OCI-LY7 (cell line): ENCODE results near the gene FBXO7. TPM values are rescaled to one million over a fixed set of nuclear protein-coding genes. Genes with fewer than 3 reads are reported as not detected.

Experiments
- BruUV-seq: library from RNA; stranded (reverse); fragments of 400-500 nt; replicated peaks from 2 replicates; lab custom pipeline; 2021; lab: Mats Ljungman, UMichigan
- CTCF ChIA-PET: fragments of 300-600 bp; sonication (Branson Sonifier 250); formaldehyde crosslinking; loops from one replicate; lab custom pipeline; 2022; ENCODE audit warnings: antibody characterized with exemption; ENCODE audit not compliant: unreplicated experiment; lab: Charles Lee
- POLR2A ChIA-PET: fragments of 300-600 bp; sonication (Branson Sonifier 250); formaldehyde crosslinking; loops from one replicate; lab custom pipeline; 2022; ENCODE audit warnings: antibody characterized with exemption; lab: Charles Lee
- DNase-seq: peaks from one replicate; pipeline ENCODE4 v3.0.0-alpha.2; 2015; ENCODE audit warnings: low spot score
- H2AFZ ChIP-seq: fragments of 200-600 bp; sonication (generic), shearing (Covaris generic); 2 replicates; pipeline ENCODE4 v1.6.1; 2014; ENCODE audit warnings: mild to moderate bottlenecking, antibody characterized with exemption, low read length, moderate library complexity
- H3K27ac ChIP-seq: fragments of 200-600 bp; sonication (generic); 2 replicates; pipeline ENCODE4 v1.5.1; 2014; ENCODE audit warnings: mixed run types, low read depth, mild to moderate bottlenecking, moderate library complexity, low read length, inconsistent platforms; ENCODE audit not compliant: poor library complexity, severe bottlenecking
- H3K36me3 ChIP-seq: fragments of 200-600 bp; sonication (generic); 2 replicates; pipeline ENCODE4 v1.6.1; 2014; ENCODE audit warnings: mild to moderate bottlenecking, antibody characterized with exemption, low read length, moderate library complexity, mixed read lengths; ENCODE audit not compliant: insufficient read depth
- H3K4me1 ChIP-seq: fragments of 200-600 bp; sonication (generic); 2 replicates; pipeline ENCODE4 v1.5.1; 2014; ENCODE audit warnings: mild to moderate bottlenecking, low read length; ENCODE audit not compliant: insufficient read depth, poor library complexity, severe bottlenecking
- H3K4me2 ChIP-seq: fragments of 200-600 bp; sonication (generic); 2 replicates; pipeline ENCODE4 v1.6.1; 2014; ENCODE audit warnings: mild to moderate bottlenecking, low read length
- H3K4me3 ChIP-seq: fragments of 200-600 bp; sonication (generic); 2 replicates; pipeline ENCODE4 v1.5.1; 2014; ENCODE audit warnings: mild to moderate bottlenecking, low read depth, low read length; ENCODE audit not compliant: poor library complexity, severe bottlenecking
- H3K79me2 ChIP-seq: fragments of 200-600 bp; sonication (generic); 2 replicates; pipeline ENCODE4 v1.6.1; 2016; ENCODE audit warnings: low read depth, mild to moderate bottlenecking, low read length, moderate library complexity, mixed read lengths; ENCODE audit not compliant: insufficient read depth
- H3K9me2 ChIP-seq: fragments of 200-600 bp; sonication (generic); 2 replicates; pipeline ENCODE4 v1.6.1; 2016; ENCODE audit warnings: mild to moderate bottlenecking, low read length, mixed read lengths; ENCODE audit not compliant: insufficient read depth
- H3K9me3 ChIP-seq: fragments of 200-600 bp; sonication (generic); 2 replicates; pipeline ENCODE4 v1.6.1; 2014; ENCODE audit warnings: mild to moderate bottlenecking, mixed run types, low read length, mixed read lengths
- H4K20me1 ChIP-seq: fragments of 200-600 bp; sonication (generic); 2 replicates; pipeline ENCODE4 v1.6.1; 2014; ENCODE audit warnings: mild to moderate bottlenecking, antibody characterized with exemption, low read length, moderate library complexity, mixed read lengths; ENCODE audit not compliant: insufficient read depth
- EZH2phosphoT487 ChIP-seq: fragments of 200-600 bp; sonication (generic); IDR thresholded peaks from 2 replicates; pipeline ENCODE4 v1.6.1; 2018; ENCODE audit warnings: low read depth, borderline replicate concordance, mild to moderate bottlenecking, mixed run types, antibody characterized with exemption, low read length, moderate library complexity, mixed read lengths
- intact Hi-C: fragments of 100-400 bp; cut with micrococcal nuclease; formaldehyde crosslinking; loops from one replicate; pipeline ENCODE4 v1.10.0; 2022; ENCODE audit not compliant: unreplicated experiment
- total RNA-seq, 2 experiments: library from RNA; depleted of rRNA in 1 of 2; stranded (reverse); fragments of >200 nt in 1 of 2; shearing (Covaris generic) in 1 of 2; gene quantifications; 2 replicates each; pipeline ENCODE4 v1.2.3, GENCODE V29; 2014 to 2022
- TF ChIP-seq, protein P1 (sequence below): fragments of 200-600 bp; sonication (generic); conservative IDR thresholded peaks from 2 replicates; pipeline ENCODE4 v1.5.1; 2014; ENCODE audit warnings: mild to moderate bottlenecking, antibody characterized with exemption, low read length, moderate library complexity, mixed read lengths

FBXO7 gene
- total RNA-seq, 2 experiments from 2014 or later: 73.8 to 81.9 TPM

DNA sequence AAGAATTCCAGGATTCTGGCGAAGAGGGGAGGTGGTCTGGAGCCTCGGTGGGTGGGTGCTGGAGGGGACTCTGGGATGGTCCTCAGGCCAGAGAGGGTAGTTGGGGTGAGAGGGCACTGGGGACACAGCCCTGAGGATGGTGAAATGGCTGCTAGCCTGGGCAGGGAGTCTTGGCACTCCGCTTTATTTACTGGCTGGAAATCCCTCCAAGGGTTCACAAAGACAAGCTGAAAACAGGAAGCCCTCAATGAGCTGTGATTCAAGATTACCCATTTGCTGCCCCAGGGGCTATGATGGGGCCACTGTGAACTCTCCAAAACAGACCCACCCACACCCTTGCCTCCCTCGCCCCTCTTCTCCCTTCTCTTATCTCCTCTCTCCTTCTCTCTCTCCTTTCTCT lies 71.9 kb downstream of the FBXO7 start:
- H3K4me3 ChIP-seq: no peak overlapping the region
- BruUV-seq: no TSS peak
- no peaks in the 10 kb centered on the region for H3K36me3 ChIP-seq
- no peak overlapping the region for H3K4me2 ChIP-seq
- H3K9me2 ChIP-seq: no peaks in the 10 kb centered on the region
- CTCF ChIA-PET: no interaction called here
- no peaks in the 10 kb centered on the region for H3K4me1 ChIP-seq
- no peak for TF ChIP-seq EZH2phosphoT487
- TF ChIP-seq, protein P1, sequence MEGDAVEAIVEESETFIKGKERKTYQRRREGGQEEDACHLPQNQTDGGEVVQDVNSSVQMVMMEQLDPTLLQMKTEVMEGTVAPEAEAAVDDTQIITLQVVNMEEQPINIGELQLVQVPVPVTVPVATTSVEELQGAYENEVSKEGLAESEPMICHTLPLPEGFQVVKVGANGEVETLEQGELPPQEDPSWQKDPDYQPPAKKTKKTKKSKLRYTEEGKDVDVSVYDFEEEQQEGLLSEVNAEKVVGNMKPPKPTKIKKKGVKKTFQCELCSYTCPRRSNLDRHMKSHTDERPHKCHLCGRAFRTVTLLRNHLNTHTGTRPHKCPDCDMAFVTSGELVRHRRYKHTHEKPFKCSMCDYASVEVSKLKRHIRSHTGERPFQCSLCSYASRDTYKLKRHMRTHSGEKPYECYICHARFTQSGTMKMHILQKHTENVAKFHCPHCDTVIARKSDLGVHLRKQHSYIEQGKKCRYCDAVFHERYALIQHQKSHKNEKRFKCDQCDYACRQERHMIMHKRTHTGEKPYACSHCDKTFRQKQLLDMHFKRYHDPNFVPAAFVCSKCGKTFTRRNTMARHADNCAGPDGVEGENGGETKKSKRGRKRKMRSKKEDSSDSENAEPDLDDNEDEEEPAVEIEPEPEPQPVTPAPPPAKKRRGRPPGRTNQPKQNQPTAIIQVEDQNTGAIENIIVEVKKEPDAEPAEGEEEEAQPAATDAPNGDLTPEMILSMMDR: no peak
- H4K20me1 ChIP-seq: no peaks in the 10 kb centered on the region
- no peak overlapping the region for H2AFZ ChIP-seq
- intact Hi-C loops: no loop called here
- H3K79me2 ChIP-seq: no peaks in the 10 kb centered on the region
- H3K27ac ChIP-seq: no peak overlapping the region
- H3K9me3 ChIP-seq: no peaks in the 10 kb centered on the region
- no peak for DNase-seq
- POLR2A ChIA-PET: no interaction called here

DNA sequence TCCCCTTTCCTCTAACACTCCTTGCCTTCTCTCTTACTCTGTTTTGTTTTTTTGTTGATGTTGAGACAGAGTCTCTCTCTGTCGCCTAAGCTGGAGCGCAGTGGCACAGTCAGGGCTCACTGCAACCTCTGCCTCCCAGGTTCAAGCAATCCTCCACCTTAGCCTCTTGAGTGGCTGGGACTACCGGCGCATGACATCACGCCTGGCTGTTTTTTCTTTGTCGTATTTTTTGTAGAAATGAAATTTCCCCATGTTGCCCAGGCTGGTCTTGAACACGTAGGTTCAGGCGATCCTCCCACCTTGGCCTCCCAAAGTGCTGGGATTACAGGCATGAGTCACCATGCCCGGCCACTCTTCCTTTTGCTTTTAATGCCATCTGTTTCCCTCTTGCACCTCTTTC lies 72.3 kb downstream of the FBXO7 start:
- no peaks in the 10 kb centered on the region for H3K9me2 ChIP-seq
- no peak overlapping the region for H3K27ac ChIP-seq
- no peaks in the 10 kb centered on the region for H3K9me3 ChIP-seq
- no peak overlapping the region for H3K4me3 ChIP-seq
- H3K79me2 ChIP-seq: no peaks in the 10 kb centered on the region
- H3K36me3 ChIP-seq: no peaks in the 10 kb centered on the region
- H3K4me1 ChIP-seq: no peaks in the 10 kb centered on the region
- H3K4me2 ChIP-seq: no peak overlapping the region
- ChIA-PET CTCF (no interaction called here), POLR2A (no interaction called here)
- no peak overlapping the region for H2AFZ ChIP-seq
- TF ChIP-seq, protein P1: no peak
- BruUV-seq: no TSS peak
- no peaks in the 10 kb centered on the region for H4K20me1 ChIP-seq
- intact Hi-C loops: no loop called here
- DNase-seq: no peak

DNA sequence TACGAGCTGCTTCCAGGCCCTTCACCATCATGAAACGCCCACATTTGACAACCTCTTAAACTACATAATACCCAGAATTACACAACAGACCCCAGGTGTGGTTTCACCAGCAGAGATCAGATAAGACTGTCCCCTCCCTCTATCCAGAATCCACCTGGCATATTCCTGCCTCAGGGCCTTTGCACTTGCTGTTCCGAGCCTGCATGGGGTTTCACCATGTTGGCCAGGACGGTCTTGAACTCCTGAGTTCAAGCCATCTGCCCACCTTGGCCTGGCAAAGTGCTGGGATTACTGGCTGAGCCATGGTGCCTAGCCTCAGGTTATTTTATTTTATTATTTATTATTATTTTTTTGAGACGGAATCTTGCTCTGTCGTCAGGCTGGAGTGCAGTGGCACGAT lies 73.4 kb downstream of the FBXO7 start:
- BruUV-seq: no TSS peak

More for the DNA sequence above, 73.4 kb downstream of the FBXO7 start:
- Histone ChIP-seq H3K9me2 (no peaks in the 10 kb centered on the region), H2AFZ (no peak overlapping the region), H4K20me1 (no peaks in the 10 kb centered on the region), H3K4me2 (no peak overlapping the region), H3K79me2 (no peaks in the 10 kb centered on the region), H3K36me3 (no peaks in the 10 kb centered on the region), H3K9me3 (no peaks in the 10 kb centered on the region), H3K27ac (no peak overlapping the region), H3K4me1 (no peaks in the 10 kb centered on the region), H3K4me3 (no peak overlapping the region)
- intact Hi-C loops: no loop called here
- TF ChIP-seq EZH2phosphoT487: no peak
- no peak for DNase-seq
- CTCF ChIA-PET: no interaction called here
- POLR2A ChIA-PET: no interaction called here

Other genes starting within 250 kb of the FBXO7 start
- not detected in 2 replicates for gene SLC5A4, start 219.5 kb upstream of the FBXO7 start, total RNA-seq (2014; rRNA removed; shearing (Covaris generic))
- gene SLC5A4, start 219.5 kb upstream of the FBXO7 start, total RNA-seq (2022): not detected in 2 replicates
- not detected in 2 replicates for gene RFPL3, start 116.9 kb upstream of the FBXO7 start, total RNA-seq (2014; rRNA removed; shearing (Covaris generic))
- not detected in 2 replicates for gene RFPL3, start 116.9 kb upstream of the FBXO7 start, total RNA-seq (2022)
- gene RTCB, start 62.6 kb upstream of the FBXO7 start, total RNA-seq (2014; rRNA removed; shearing (Covaris generic)): 37.2 and 58.3 TPM in 2 replicates
- 27.9 and 29.9 TPM in 2 replicates for gene RTCB, start 62.6 kb upstream of the FBXO7 start, total RNA-seq (2022)
- gene BPIFC, start 10.4 kb upstream of the FBXO7 start, total RNA-seq (2014; rRNA removed; shearing (Covaris generic)): not detected in 2 replicates
- not detected in 2 replicates for gene BPIFC, start 10.4 kb upstream of the FBXO7 start, total RNA-seq (2022)